AG09309 (cell line): ENCODE results near the gene PACSIN3.

ENCODE experiments used
- DNase-seq: peaks from one replicate; pipeline ENCODE4 v3.0.0-alpha.2; 2010; ENCODE audit warnings: low read depth
- H3K4me3 ChIP-seq: 2 replicates; pipeline ENCODE4 v1.5.1; 2011; ENCODE audit warnings: mild to moderate bottlenecking, low read depth, low read length, moderate library complexity; ENCODE audit not compliant: control insufficient read depth
- TF ChIP-seq, protein P1 (sequence below): IDR thresholded peaks from 2 replicates; pipeline ENCODE4 v1.5.1; 2011; ENCODE audit warnings: mild to moderate bottlenecking, low read depth, low read length, inconsistent platforms; ENCODE audit not compliant: insufficient read depth, control insufficient read depth; ENCODE audit errors: missing control alignments

The PACSIN3 gene

DNA sequence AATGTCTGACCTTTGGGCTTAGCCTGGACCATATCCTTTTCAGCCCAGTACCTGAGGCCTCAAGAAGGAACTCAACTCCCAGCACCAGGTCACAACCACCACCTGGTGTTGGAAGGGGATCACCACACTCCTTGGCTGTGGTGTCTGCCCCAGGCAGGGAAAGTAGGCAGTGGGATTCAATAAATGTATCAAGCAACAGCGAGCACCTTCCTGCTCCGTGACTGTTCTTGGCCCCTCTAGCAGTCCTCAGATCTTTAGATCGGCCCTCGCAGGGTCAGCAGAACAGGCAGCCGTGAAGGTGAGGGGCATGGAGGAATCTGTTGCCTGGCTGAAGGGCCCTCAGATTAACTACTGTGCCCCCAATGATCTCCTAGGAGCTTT lies 25.5 kb downstream of the PACSIN3 start:
- TF ChIP-seq, protein P1, sequence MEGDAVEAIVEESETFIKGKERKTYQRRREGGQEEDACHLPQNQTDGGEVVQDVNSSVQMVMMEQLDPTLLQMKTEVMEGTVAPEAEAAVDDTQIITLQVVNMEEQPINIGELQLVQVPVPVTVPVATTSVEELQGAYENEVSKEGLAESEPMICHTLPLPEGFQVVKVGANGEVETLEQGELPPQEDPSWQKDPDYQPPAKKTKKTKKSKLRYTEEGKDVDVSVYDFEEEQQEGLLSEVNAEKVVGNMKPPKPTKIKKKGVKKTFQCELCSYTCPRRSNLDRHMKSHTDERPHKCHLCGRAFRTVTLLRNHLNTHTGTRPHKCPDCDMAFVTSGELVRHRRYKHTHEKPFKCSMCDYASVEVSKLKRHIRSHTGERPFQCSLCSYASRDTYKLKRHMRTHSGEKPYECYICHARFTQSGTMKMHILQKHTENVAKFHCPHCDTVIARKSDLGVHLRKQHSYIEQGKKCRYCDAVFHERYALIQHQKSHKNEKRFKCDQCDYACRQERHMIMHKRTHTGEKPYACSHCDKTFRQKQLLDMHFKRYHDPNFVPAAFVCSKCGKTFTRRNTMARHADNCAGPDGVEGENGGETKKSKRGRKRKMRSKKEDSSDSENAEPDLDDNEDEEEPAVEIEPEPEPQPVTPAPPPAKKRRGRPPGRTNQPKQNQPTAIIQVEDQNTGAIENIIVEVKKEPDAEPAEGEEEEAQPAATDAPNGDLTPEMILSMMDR = no peak
- no peak overlapping the region for H3K4me3 ChIP-seq

GRCh38 chr11:47158242-47158641 lies 28.0 kb downstream of the PACSIN3 start:
- TF ChIP-seq, protein P1 = no peak
- no peak overlapping the region for H3K4me3 ChIP-seq
- DNase-seq = no peak

More for the DNA sequence above, 25.5 kb downstream of the PACSIN3 start:
- DNase-seq = no peak

GRCh38 chr11:47157805-47158204 lies 28.4 kb downstream of the PACSIN3 start:
- no peak for DNase-seq
- TF ChIP-seq, protein P1 = no peak
- H3K4me3 ChIP-seq = no peak overlapping the region

- H3K4me3 ChIP-seq = no peak overlapping the region
- TF ChIP-seq, protein P1 = no peak
- no peak for DNase-seq
Observed at GRCh38 chr11:47156951-47157350, 29.3 kb downstream of the PACSIN3 start.

DNA sequence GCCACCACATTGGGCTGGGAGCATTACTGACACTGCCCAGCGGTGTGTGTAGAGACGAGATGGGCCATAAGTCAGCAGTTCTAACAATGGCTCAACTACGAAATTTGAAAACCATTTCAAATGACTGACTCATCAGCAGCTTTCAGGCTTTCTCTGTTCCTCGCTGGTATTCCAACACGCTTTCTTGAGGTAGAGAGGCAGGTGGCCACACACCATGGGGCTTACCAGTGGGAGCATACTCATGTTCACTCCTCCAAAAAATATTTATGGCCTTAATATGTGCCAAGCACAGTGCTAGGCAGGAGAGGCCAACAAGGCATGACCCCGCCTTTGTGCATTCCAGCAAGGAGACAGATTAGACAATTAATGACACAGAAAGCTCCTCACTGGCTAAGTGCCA lies 29.9 kb downstream of the PACSIN3 start:
- TF ChIP-seq, protein P1 = no peak
- no peak overlapping the region for H3K4me3 ChIP-seq
- DNase-seq = no peak

GRCh38 chr11:47155879-47156278 lies 30.4 kb downstream of the PACSIN3 start:
- DNase-seq = no peak
- no peak overlapping the region for H3K4me3 ChIP-seq
- TF ChIP-seq, protein P1 = no peak
